Mucosa of descending colon (tissue), 3 donors: ENCODE data around the gene NODAL. TPM values are rescaled to one million over a fixed set of nuclear protein-coding genes. Genes with fewer than 3 reads are reported as not detected.

Source experiments
- ATAC-seq: fragments of 200-7000 bp; cut with Tn5 transposase; one replicate; pipeline ENCODE4 v1.9.1; 2020; ENCODE audit warnings: mild to moderate bottlenecking, moderate library complexity
- DNase-seq, 3 donors: peaks; one replicate each; pipeline ENCODE4 v3.0.0-alpha.2; 2020
- H3K36me3 ChIP-seq: fragments of 200-600 bp; one replicate; pipeline ENCODE4 v1.8.0; 2021; ENCODE audit warnings: low read depth, mild to moderate bottlenecking
- H3K4me1 ChIP-seq: fragments of 200-600 bp; one replicate; pipeline ENCODE4 v1.8.0; 2021; ENCODE audit warnings: low read depth, mild to moderate bottlenecking
- H3K4me3 ChIP-seq: fragments of 200-600 bp; one replicate; pipeline ENCODE4 v1.8.0; 2021; ENCODE audit warnings: mild to moderate bottlenecking
- H3K9me3 ChIP-seq: fragments of 200-600 bp; one replicate; pipeline ENCODE4 v1.8.0; 2021; ENCODE audit warnings: mild to moderate bottlenecking
- CTCF ChIP-seq: fragments of 200-600 bp; IDR thresholded peaks from one replicate; pipeline ENCODE4 v1.8.0; 2022; ENCODE audit warnings: antibody characterized with exemption, mild to moderate bottlenecking
- intact Hi-C, 2 donors: fragments of 100-400 bp; cut with DNase I in 1 of 2; cut with micrococcal nuclease in 1 of 2; formaldehyde crosslinking; loops; one replicate each; pipeline versions ENCODE4 v1.11.0 to v1.11.1; 2022; cut with DNase I, micrococcal nuclease
- total RNA-seq, 3 donors: library from RNA; stranded (reverse); fragmentation: NEBNext Ultra II Directional in 2 of 3; extraction: Animal tissue kit (Norgen Biotek cat#: 25700) in 2 of 3; gene quantifications; one replicate each; pipeline versions ENCODE4 v1.2.1 to v1.2.4, GENCODE V29; 2021 to 2023
- donor health status: DM: no; HTN: no; CAD: no; lungs with moderate emphysema.
- donor health status: DM: no; HTN: no; CAD: no.
- donor health status: DM: no; HTN: yes; CAD: no.

The NODAL gene
- total RNA-seq, 3 donors from 2014 or later: not detected

GRCh38 chr10:70404036-70404786 lies 37.3 kb downstream of the NODAL start, which contains the start of gene EIF4EBP2:
Gene EIF4EBP2, plus strand, starts transcription at chr10:70404145. Its CDS starts 257 bp downstream, at chr10:70404402.
- Histone ChIP-seq H3K4me3 (peak within 1 kb of the TSS; percentile 98), H3K36me3 (peaks cover 8% of the 10 kb centered on the region), H3K4me1 (peaks cover 21% of the 10 kb centered on the region), H3K9me3 (no peaks in the 10 kb centered on the region)
- intact Hi-C loops: no loop called here
- DNase-seq (peak; percentile 99 to 100 (median 99)), ATAC-seq (peak; percentile 96)
- no peak for TF ChIP-seq CTCF

GRCh38 chr10:70403483-70404035 lies 37.9 kb downstream of the NODAL start:
- peaks cover 21% of the 10 kb centered on the region for H3K4me1 ChIP-seq
- peaks cover 8% of the 10 kb centered on the region for H3K36me3 ChIP-seq
- no peak for TF ChIP-seq CTCF
- no peaks in the 10 kb centered on the region for H3K9me3 ChIP-seq
- intact Hi-C loops: no loop called here
- peak overlapping the region; percentile 98 for H3K4me3 ChIP-seq
- ATAC-seq: no peak
- DNase-seq: no peak

GRCh38 chr10:70399177-70399576 lies 42.3 kb downstream of the NODAL start:
- no peak overlapping the region for H3K4me3 ChIP-seq
- H3K4me1 ChIP-seq: peaks cover 5% of the 10 kb centered on the region
- TF ChIP-seq CTCF: no peak
- no peaks in the 10 kb centered on the region for H3K9me3 ChIP-seq
- DNase-seq (no peak), ATAC-seq (no peak)
- H3K36me3 ChIP-seq: peaks cover 5% of the 10 kb centered on the region
- intact Hi-C loops: no loop called here

- DNase-seq (no peak), ATAC-seq (no peak)
- H3K4me3 ChIP-seq: no peak overlapping the region
- intact Hi-C loops: no loop called here
- H3K36me3 ChIP-seq: no peaks in the 10 kb centered on the region
- no peaks in the 10 kb centered on the region for H3K4me1 ChIP-seq
- no peak for TF ChIP-seq CTCF
- no peaks in the 10 kb centered on the region for H3K9me3 ChIP-seq
Observed at GRCh38 chr10:70396140-70396539, 45.3 kb downstream of the NODAL start.

GRCh38 chr10:70391654-70392053 lies 49.8 kb downstream of the NODAL start:
- Histone ChIP-seq H3K4me1 (peaks cover 4% of the 10 kb centered on the region), H3K36me3 (no peaks in the 10 kb centered on the region), H3K9me3 (no peaks in the 10 kb centered on the region), H3K4me3 (no peak overlapping the region)
- TF ChIP-seq CTCF: no peak
- intact Hi-C loops: no loop called here
- DNase-seq: no peak
- no peak for ATAC-seq

Other genes starting within 250 kb of the NODAL start
- 100 to 1,000 TPM in 2 of 3 donors, 10 to 100 TPM in 1; 97.1 to 166 (median 100) TPM for gene PPA1, start 208.3 kb downstream of the NODAL start, total RNA-seq
- gene NPFFR1, start 157.7 kb downstream of the NODAL start, total RNA-seq: under 1 TPM; 0.06 to 0.10 (median 0.06) TPM
- 10 to 100 TPM in 1 of 3 donors, 1 to 10 TPM in 2; 2.9 to 14.5 (median 5.4) TPM for gene LRRC20, start 59.1 kb downstream of the NODAL start, total RNA-seq
- 100 to 1,000 TPM in 2 of 3 donors, 10 to 100 TPM in 1; 88.1 to 131 (median 105) TPM for gene EIF4EBP2, start 37.5 kb downstream of the NODAL start, total RNA-seq
- gene PALD1, start 37.1 kb upstream of the NODAL start, total RNA-seq: 10 to 100 TPM in 1 of 3 donors, 1 to 10 TPM in 2; 1.9 to 15.9 (median 3.2) TPM
- 1 to 10 TPM; 2.5 to 3.7 (median 3.0) TPM for gene PRF1, start 161.1 kb upstream of the NODAL start, total RNA-seq
- gene ADAMTS14, start 230.8 kb upstream of the NODAL start, total RNA-seq: 1 to 10 TPM; 1.8 to 2.1 (median 2.1) TPM